Measurements from ENCODE around the gene ANKRD28. TPM values are rescaled to one million over a fixed set of nuclear protein-coding genes. Genes with fewer than 3 reads are reported as not detected.

The ANKRD28 gene
- total RNA-seq, 1 experiment from 2014 or later, result 89.3 TPM

- no peaks in the 10 kb centered on the region for H3K9me3 ChIP-seq (ENCODE audit: control insufficient read depth, insufficient read depth, low read depth, low read length)
- no TSS peak for BruUV-seq (replicated peaks)
- in situ Hi-C loops (cut with HindIII; ENCODE audit: low pct_unique_long_range_greater_than_20kb, low sequenced_read_pairs), result no loop called here
- H3K27ac ChIP-seq (ENCODE audit: low read length), result peak overlapping the region; percentile 94
- intact Hi-C loops (cut with micrococcal nuclease; ENCODE audit: unreplicated experiment), result no loop called here
- TF ChIP-seq CTCF (IDR thresholded peaks at IDR 0.05) (no peak), TCF7L2 (IDR thresholded peaks at IDR 0.05; ENCODE audit: low read depth, low read length) (no peak)
- peaks cover 27% of the 10 kb centered on the region for H3K4me1 ChIP-seq (ENCODE audit: control insufficient read depth, insufficient read depth, low read length)
- ChIA-PET CTCF (no interaction called here), POLR2A (interaction anchor here (0.7 kb wide), 1 partner anchor 58 kb away, joined by 3 read pairs; no protein-coding TSS in a partner anchor)
- no peaks in the 10 kb centered on the region for H3K36me3 ChIP-seq (ENCODE audit: control insufficient read depth, insufficient read depth, low read length)
- H3K4me3 ChIP-seq (ENCODE audit: low read depth in 2 of 2, low read length in 2 of 2), result no peak overlapping the region
- DNase-seq (ENCODE audit: low read depth, low spot score) (no peak), ATAC-seq (no peak)
- no peaks in the 10 kb centered on the region for H3K27me3 ChIP-seq (ENCODE audit: control insufficient read depth, insufficient read depth, low read length)
Measured at GRCh38 chr3:15647611-15648167, 150.1 kb downstream of the ANKRD28 start.

DNA sequence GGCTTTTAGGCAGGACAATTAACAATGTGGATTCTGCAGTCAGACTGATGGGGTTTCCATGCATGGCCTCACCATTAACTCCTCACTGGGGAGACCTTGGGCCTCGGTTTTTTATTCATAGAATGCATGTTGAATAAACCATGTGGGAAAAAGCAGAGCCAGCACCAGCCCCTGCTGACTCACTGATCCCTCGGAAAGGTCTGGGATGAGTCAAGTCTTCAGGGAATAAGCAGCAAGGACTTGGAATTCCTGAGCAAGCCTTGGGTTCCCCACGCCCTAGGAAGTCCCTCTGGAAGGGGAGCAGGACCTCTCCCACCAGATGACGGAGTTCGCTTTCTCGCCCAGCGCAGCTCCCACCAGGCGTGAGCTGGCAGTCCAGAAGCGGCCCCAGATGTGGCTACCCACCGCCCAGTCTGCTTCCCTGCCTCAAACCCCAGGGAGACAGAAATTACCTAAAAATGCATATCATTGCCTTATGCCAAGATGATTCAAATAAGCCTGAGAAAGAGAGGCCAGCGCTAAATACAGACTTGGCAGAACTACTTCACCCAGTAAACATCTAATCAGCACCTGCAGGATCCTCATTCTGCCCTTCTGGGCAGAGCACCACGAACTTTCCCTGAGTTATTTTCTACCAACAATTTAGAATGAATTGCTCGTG, 150.8 kb downstream of the ANKRD28 start:
- intact Hi-C loops (cut with micrococcal nuclease; ENCODE audit: unreplicated experiment) (no loop called here), in situ Hi-C loops (cut with HindIII; ENCODE audit: low pct_unique_long_range_greater_than_20kb, low sequenced_read_pairs) (no loop called here)
- peaks cover 27% of the 10 kb centered on the region for H3K4me1 ChIP-seq (ENCODE audit: control insufficient read depth, insufficient read depth, low read length)
- H3K27me3 ChIP-seq (ENCODE audit: control insufficient read depth, insufficient read depth, low read length), result no peaks in the 10 kb centered on the region
- peak overlapping the region; percentile 94 for H3K27ac ChIP-seq (ENCODE audit: low read length)
- TF ChIP-seq POLR2AphosphoS5 (IDR thresholded peaks at IDR 0.05; ENCODE audit: low read depth, low read length) (no peak), TCF7L2 (IDR thresholded peaks at IDR 0.05; ENCODE audit: low read depth, low read length) (no peak), CTCF (IDR thresholded peaks at IDR 0.05) (no peak), SIN3A (IDR thresholded peaks at IDR 0.05; ENCODE audit: borderline replicate concordance, insufficient read depth, low read depth, low read length) (no peak)
- TF ChIP-seq, protein P1, sequence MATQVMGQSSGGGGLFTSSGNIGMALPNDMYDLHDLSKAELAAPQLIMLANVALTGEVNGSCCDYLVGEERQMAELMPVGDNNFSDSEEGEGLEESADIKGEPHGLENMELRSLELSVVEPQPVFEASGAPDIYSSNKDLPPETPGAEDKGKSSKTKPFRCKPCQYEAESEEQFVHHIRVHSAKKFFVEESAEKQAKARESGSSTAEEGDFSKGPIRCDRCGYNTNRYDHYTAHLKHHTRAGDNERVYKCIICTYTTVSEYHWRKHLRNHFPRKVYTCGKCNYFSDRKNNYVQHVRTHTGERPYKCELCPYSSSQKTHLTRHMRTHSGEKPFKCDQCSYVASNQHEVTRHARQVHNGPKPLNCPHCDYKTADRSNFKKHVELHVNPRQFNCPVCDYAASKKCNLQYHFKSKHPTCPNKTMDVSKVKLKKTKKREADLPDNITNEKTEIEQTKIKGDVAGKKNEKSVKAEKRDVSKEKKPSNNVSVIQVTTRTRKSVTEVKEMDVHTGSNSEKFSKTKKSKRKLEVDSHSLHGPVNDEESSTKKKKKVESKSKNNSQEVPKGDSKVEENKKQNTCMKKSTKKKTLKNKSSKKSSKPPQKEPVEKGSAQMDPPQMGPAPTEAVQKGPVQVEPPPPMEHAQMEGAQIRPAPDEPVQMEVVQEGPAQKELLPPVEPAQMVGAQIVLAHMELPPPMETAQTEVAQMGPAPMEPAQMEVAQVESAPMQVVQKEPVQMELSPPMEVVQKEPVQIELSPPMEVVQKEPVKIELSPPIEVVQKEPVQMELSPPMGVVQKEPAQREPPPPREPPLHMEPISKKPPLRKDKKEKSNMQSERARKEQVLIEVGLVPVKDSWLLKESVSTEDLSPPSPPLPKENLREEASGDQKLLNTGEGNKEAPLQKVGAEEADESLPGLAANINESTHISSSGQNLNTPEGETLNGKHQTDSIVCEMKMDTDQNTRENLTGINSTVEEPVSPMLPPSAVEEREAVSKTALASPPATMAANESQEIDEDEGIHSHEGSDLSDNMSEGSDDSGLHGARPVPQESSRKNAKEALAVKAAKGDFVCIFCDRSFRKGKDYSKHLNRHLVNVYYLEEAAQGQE (IDR thresholded peaks at IDR 0.05; ENCODE audit: insufficient read depth in 1 of 2, low read depth in 2 of 2, low read length in 1 of 2), result no peak
- peak overlapping the region in 1 of 2 experiments; percentile 26; a peak in 1 of 4 replicates for H3K4me3 ChIP-seq (ENCODE audit: low read depth in 2 of 2, low read length in 2 of 2)
- H3K36me3 ChIP-seq (ENCODE audit: control insufficient read depth, insufficient read depth, low read length), result no peaks in the 10 kb centered on the region
- ChIA-PET POLR2A (interaction anchor here (0.7 kb wide), 1 partner anchor 57 kb away, joined by 3 read pairs; no protein-coding TSS in a partner anchor), CTCF (no interaction called here)
- no peaks in the 10 kb centered on the region for H3K9me3 ChIP-seq (ENCODE audit: control insufficient read depth, insufficient read depth, low read depth, low read length)
- BruUV-seq (replicated peaks), result no TSS peak
- DNase-seq (ENCODE audit: low read depth, low spot score), result peak; percentile 75
- peak; percentile 85 for ATAC-seq
